ENCODE data around the gene LRBA. TPM values are rescaled to one million over a fixed set of nuclear protein-coding genes. Genes with fewer than 3 reads are reported as not detected.
A peak's percentile ranks its signal among the peaks of the same experiment; 100 is the strongest.

LRBA gene
- total RNA-seq, 2 donors from 2014 or later: 55.5 to 77.7 TPM

- TF ChIP-seq CTCF (IDR thresholded peaks at IDR 0.05): no peak
- H3K9me3 ChIP-seq: no peaks in the 10 kb centered on the region
- no peak overlapping the region for H3K9ac ChIP-seq (ENCODE audit: low read depth in 2 of 2, low read length in 2 of 2)
- H3K4me3 ChIP-seq: no peak overlapping the region
- H3K27me3 ChIP-seq: no peaks in the 10 kb centered on the region
- DNase-seq: no peak
- intact Hi-C loops (cut with DNase I): no loop called here
- no peaks in the 10 kb centered on the region for H3K36me3 ChIP-seq
- H3K27ac ChIP-seq: no peak overlapping the region
- H3K4me1 ChIP-seq: no peaks in the 10 kb centered on the region
Observed at GRCh38 chr4:150232029-150232428, 783.1 kb downstream of the LRBA start.

GRCh38 chr4:150231107-150231770 is 783.8 kb downstream of the LRBA start:
- no peak for DNase-seq
- Histone ChIP-seq H3K9ac (ENCODE audit: low read depth in 2 of 2, low read length in 2 of 2) (no peak overlapping the region), H3K27me3 (no peaks in the 10 kb centered on the region), H3K9me3 (no peaks in the 10 kb centered on the region), H3K4me1 (no peaks in the 10 kb centered on the region), H3K27ac (no peak overlapping the region), H3K4me3 (no peak overlapping the region), H3K36me3 (no peaks in the 10 kb centered on the region)
- TF ChIP-seq CTCF (IDR thresholded peaks at IDR 0.05): no peak
- intact Hi-C loops (cut with DNase I): no loop called here

- intact Hi-C loops (cut with DNase I): no loop called here
- no peaks in the 10 kb centered on the region for H3K4me1 ChIP-seq
- no peak for TF ChIP-seq CTCF (IDR thresholded peaks at IDR 0.05)
- H3K36me3 ChIP-seq: no peaks in the 10 kb centered on the region
- no peak overlapping the region for H3K4me3 ChIP-seq
- no peaks in the 10 kb centered on the region for H3K9me3 ChIP-seq
- H3K27me3 ChIP-seq: no peaks in the 10 kb centered on the region
- no peak for DNase-seq
- no peak overlapping the region for H3K9ac ChIP-seq (ENCODE audit: low read depth in 2 of 2, low read length in 2 of 2)
- no peak overlapping the region for H3K27ac ChIP-seq
Observed at GRCh38 chr4:150230561-150230960, 784.5 kb downstream of the LRBA start.

GRCh38 chr4:150229520-150229919 is 785.6 kb downstream of the LRBA start:
- TF ChIP-seq CTCF (IDR thresholded peaks at IDR 0.05): no peak
- no peaks in the 10 kb centered on the region for H3K9me3 ChIP-seq
- H3K4me3 ChIP-seq: no peak overlapping the region
- no peaks in the 10 kb centered on the region for H3K4me1 ChIP-seq
- no peaks in the 10 kb centered on the region for H3K36me3 ChIP-seq
- H3K27me3 ChIP-seq: no peaks in the 10 kb centered on the region
- intact Hi-C loops (cut with DNase I): no loop called here
- no peak for DNase-seq
- no peak overlapping the region for H3K9ac ChIP-seq (ENCODE audit: low read depth in 2 of 2, low read length in 2 of 2)
- H3K27ac ChIP-seq: no peak overlapping the region

- H3K27ac ChIP-seq: peak overlapping the region; percentile 46
- TF ChIP-seq CTCF (IDR thresholded peaks at IDR 0.05): no peak
- intact Hi-C loops (cut with DNase I): no loop called here
Observed at GRCh38 chr4:150224896-150225591, 790.0 kb downstream of the LRBA start.

More at GRCh38 chr4:150224896-150225591, 790.0 kb downstream of the LRBA start:
- Histone ChIP-seq H3K27me3 (no peaks in the 10 kb centered on the region), H3K9me3 (no peaks in the 10 kb centered on the region), H3K4me3 (no peak overlapping the region), H3K36me3 (no peaks in the 10 kb centered on the region), H3K9ac (ENCODE audit: low read depth in 2 of 2, low read length in 2 of 2) (no peak overlapping the region), H3K4me1 (no peaks in the 10 kb centered on the region)
- no peak for DNase-seq

Measured in colonic mucosa (tissue), 4 donors.